OCI-LY3 (cell line): Measurements from ENCODE around the gene SH3RF3.

ENCODE experiments used
- H2AFZ ChIP-seq: fragments of 200-600, 300-600 bp; shearing (Covaris generic); 2 replicates; pipeline ENCODE4 v1.6.0; 2014; ENCODE audit warnings: antibody characterized with exemption, low read depth, low read length
- H3K27ac ChIP-seq: fragments of 200-600, 300-600 bp; sonication (generic); 2 replicates; pipeline ENCODE4 v1.5.1; 2014; ENCODE audit warnings: mild to moderate bottlenecking, low read length, moderate library complexity, mixed read lengths
- H3K27me3 ChIP-seq: fragments of 200-600, 300-600 bp; sonication (generic); 2 replicates; pipeline ENCODE4 v1.6.1; 2014; ENCODE audit warnings: low read depth, low read length, mixed read lengths
- H3K36me3 ChIP-seq: fragments of 200-600, 300-600 bp; sonication (generic); replicated peaks from 2 replicates; pipeline ENCODE3; 2014; ENCODE audit warnings: low read depth, low read length, mixed read lengths
- H3K4me1 ChIP-seq: fragments of 300-600, 200-600 bp; sonication (generic); 2 replicates; pipeline ENCODE4 v1.6.1; 2014; ENCODE audit warnings: low read length, mixed read lengths
- H3K4me2 ChIP-seq: fragments of 200-600, 300-600 bp; sonication (generic); 2 replicates; pipeline ENCODE4 v1.6.1; 2014; ENCODE audit warnings: low read length, mixed read lengths
- H3K4me3 ChIP-seq: fragments of 300-600, 200-600 bp; sonication (generic); 2 replicates; pipeline ENCODE4 v1.5.1; 2014; ENCODE audit warnings: antibody characterized with exemption, mild to moderate bottlenecking, low read length, moderate library complexity
- H3K79me2 ChIP-seq: fragments of 300-600, 200-600 bp; shearing (Covaris generic); 2 replicates; pipeline ENCODE4 v1.6.1; 2014; ENCODE audit warnings: mild to moderate bottlenecking, low read length, mixed read lengths
- H3K9ac ChIP-seq: fragments of 300-600, 200-600 bp; shearing (Covaris generic); 2 replicates; pipeline ENCODE4 v1.6.0; 2014; ENCODE audit warnings: mild to moderate bottlenecking, low read length, moderate library complexity
- H3K9me3 ChIP-seq: fragments of 200-600, 300-600 bp; shearing (Covaris generic); 2 replicates; pipeline ENCODE4 v1.6.1; 2014; ENCODE audit warnings: low read length, mixed read lengths; ENCODE audit not compliant: insufficient read depth
- H4K20me1 ChIP-seq: fragments of 200-600, 300-600 bp; sonication (generic); 2 replicates; pipeline ENCODE4 v1.6.1; 2016; ENCODE audit warnings: low read length, mixed read lengths; ENCODE audit not compliant: insufficient read depth
- EZH2phosphoT487 ChIP-seq: fragments of 200-600 bp; shearing (Covaris generic); IDR thresholded peaks from 2 replicates; pipeline ENCODE4 v1.6.1; 2018; ENCODE audit warnings: antibody characterized with exemption, mixed run types, low read depth
- TF ChIP-seq, protein P1 (sequence below): fragments of 200-600, 300-600 bp; sonication (generic); IDR thresholded peaks from 2 replicates; pipeline ENCODE4 v1.5.1; 2014; ENCODE audit warnings: antibody characterized with exemption, low read length, low read depth

Gene SH3RF3

DNA sequence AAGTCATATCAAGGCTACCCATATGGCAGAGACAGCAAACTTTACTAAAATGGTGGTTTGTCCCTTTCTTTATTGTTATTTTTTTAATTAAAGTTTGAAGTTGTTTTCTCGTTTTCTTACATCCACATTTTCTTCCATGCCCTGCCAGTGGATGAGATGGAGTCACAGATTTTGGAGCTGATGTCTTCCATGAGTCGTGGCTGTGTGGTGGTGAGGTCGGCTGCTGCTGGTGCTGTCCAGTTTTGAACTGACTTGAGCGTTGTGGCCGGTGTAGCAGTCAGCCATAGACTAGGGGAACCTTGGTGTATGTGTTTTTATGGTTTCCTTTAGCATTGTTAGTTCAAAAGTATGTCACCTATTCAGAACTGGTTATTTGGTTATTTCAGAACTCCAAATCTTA is 182.8 kb downstream of the SH3RF3 start:
- Histone ChIP-seq H3K27me3 (no peaks in the 10 kb centered on the region), H3K79me2 (no peaks in the 10 kb centered on the region), H3K4me2 (no peak overlapping the region), H3K9ac (no peak overlapping the region), H3K4me3 (no peak overlapping the region), H3K36me3 (no peaks in the 10 kb centered on the region), H4K20me1 (no peaks in the 10 kb centered on the region), H3K27ac (no peak overlapping the region), H3K9me3 (no peaks in the 10 kb centered on the region), H2AFZ (no peak overlapping the region), H3K4me1 (no peaks in the 10 kb centered on the region)
- TF ChIP-seq, protein P1, sequence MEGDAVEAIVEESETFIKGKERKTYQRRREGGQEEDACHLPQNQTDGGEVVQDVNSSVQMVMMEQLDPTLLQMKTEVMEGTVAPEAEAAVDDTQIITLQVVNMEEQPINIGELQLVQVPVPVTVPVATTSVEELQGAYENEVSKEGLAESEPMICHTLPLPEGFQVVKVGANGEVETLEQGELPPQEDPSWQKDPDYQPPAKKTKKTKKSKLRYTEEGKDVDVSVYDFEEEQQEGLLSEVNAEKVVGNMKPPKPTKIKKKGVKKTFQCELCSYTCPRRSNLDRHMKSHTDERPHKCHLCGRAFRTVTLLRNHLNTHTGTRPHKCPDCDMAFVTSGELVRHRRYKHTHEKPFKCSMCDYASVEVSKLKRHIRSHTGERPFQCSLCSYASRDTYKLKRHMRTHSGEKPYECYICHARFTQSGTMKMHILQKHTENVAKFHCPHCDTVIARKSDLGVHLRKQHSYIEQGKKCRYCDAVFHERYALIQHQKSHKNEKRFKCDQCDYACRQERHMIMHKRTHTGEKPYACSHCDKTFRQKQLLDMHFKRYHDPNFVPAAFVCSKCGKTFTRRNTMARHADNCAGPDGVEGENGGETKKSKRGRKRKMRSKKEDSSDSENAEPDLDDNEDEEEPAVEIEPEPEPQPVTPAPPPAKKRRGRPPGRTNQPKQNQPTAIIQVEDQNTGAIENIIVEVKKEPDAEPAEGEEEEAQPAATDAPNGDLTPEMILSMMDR: no peak
- no peak for TF ChIP-seq EZH2phosphoT487

- Histone ChIP-seq H3K36me3 (no peaks in the 10 kb centered on the region), H3K9me3 (no peaks in the 10 kb centered on the region), H3K9ac (no peak overlapping the region), H3K4me1 (no peaks in the 10 kb centered on the region), H3K27ac (no peak overlapping the region), H3K79me2 (no peaks in the 10 kb centered on the region), H4K20me1 (no peaks in the 10 kb centered on the region), H3K4me2 (no peak overlapping the region), H3K27me3 (no peaks in the 10 kb centered on the region), H2AFZ (no peak overlapping the region), H3K4me3 (no peak overlapping the region)
- TF ChIP-seq EZH2phosphoT487: no peak
- TF ChIP-seq, protein P1: no peak
Measured at GRCh38 chr2:109312902-109313301, 183.9 kb downstream of the SH3RF3 start.

GRCh38 chr2:109313343-109313742 is 184.3 kb downstream of the SH3RF3 start:
- no peaks in the 10 kb centered on the region for H3K36me3 ChIP-seq
- no peaks in the 10 kb centered on the region for H3K27me3 ChIP-seq
- no peak overlapping the region for H3K9ac ChIP-seq
- H3K27ac ChIP-seq: no peak overlapping the region
- no peaks in the 10 kb centered on the region for H3K79me2 ChIP-seq
- no peak overlapping the region for H3K4me3 ChIP-seq
- TF ChIP-seq, protein P1: no peak
- no peak for TF ChIP-seq EZH2phosphoT487
- H4K20me1 ChIP-seq: no peaks in the 10 kb centered on the region
- H3K4me1 ChIP-seq: no peaks in the 10 kb centered on the region
- H3K9me3 ChIP-seq: no peaks in the 10 kb centered on the region
- no peak overlapping the region for H2AFZ ChIP-seq
- H3K4me2 ChIP-seq: no peak overlapping the region

GRCh38 chr2:109316091-109316490 is 187.1 kb downstream of the SH3RF3 start:
- Histone ChIP-seq H3K4me1 (no peaks in the 10 kb centered on the region), H3K4me2 (no peak overlapping the region), H3K27me3 (no peaks in the 10 kb centered on the region; the same call in 1 of the 2 replicates), H3K9ac (no peak overlapping the region), H2AFZ (no peak overlapping the region), H3K4me3 (no peak overlapping the region), H3K79me2 (no peaks in the 10 kb centered on the region), H4K20me1 (no peaks in the 10 kb centered on the region), H3K36me3 (no peaks in the 10 kb centered on the region), H3K27ac (no peak overlapping the region), H3K9me3 (no peaks in the 10 kb centered on the region)
- TF ChIP-seq, protein P1: no peak
- no peak for TF ChIP-seq EZH2phosphoT487
